Coronary artery (tissue), 2 donors: ENCODE results near the gene TNFRSF1B.
A peak's percentile ranks its signal among the peaks of the same experiment; 100 is the strongest.

Experiments used
- DNase-seq: peaks from one replicate; pipeline ENCODE4 v3.0.0-alpha.2; 2017; ENCODE audit warnings: low spot score
- H3K27ac ChIP-seq, 2 donors: fragments of 200-600 bp; sonication (generic); one replicate each; pipeline ENCODE4 v1.5.1; 2016 to 2019
- H3K4me3 ChIP-seq: fragments of 200-600 bp; sonication (generic); 2 replicates; pipeline ENCODE4 v1.5.1; 2016; ENCODE audit warnings: mild to moderate bottlenecking, moderate library complexity
- TF ChIP-seq, protein P1 (sequence below): fragments of 200-600 bp; sonication (generic); IDR thresholded peaks from one replicate; pipeline ENCODE4 v1.5.1; 2019; ENCODE audit warnings: antibody characterized with exemption

TNFRSF1B gene

DNA sequence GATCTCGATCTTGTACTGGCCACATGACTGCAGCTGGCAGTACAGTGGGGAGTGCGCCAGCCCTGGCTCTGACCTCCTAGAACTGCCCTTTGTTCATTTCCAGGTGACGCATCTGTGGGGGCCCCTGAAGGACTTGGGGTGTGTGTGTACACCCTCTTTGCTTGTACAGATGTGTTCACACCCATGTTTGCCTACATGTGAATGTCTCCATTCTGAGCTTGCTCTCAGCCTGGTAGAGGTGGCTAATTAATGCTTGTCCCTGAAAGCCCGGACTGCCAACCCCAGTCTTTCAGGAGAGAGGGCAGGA lies 19.8 kb downstream of the TNFRSF1B start:
- DNase-seq = no peak
- H3K4me3 ChIP-seq = no peak overlapping the region
- H3K27ac ChIP-seq = peak overlapping the region in 1 of 2 donors; percentile 89
- TF ChIP-seq, protein P1, sequence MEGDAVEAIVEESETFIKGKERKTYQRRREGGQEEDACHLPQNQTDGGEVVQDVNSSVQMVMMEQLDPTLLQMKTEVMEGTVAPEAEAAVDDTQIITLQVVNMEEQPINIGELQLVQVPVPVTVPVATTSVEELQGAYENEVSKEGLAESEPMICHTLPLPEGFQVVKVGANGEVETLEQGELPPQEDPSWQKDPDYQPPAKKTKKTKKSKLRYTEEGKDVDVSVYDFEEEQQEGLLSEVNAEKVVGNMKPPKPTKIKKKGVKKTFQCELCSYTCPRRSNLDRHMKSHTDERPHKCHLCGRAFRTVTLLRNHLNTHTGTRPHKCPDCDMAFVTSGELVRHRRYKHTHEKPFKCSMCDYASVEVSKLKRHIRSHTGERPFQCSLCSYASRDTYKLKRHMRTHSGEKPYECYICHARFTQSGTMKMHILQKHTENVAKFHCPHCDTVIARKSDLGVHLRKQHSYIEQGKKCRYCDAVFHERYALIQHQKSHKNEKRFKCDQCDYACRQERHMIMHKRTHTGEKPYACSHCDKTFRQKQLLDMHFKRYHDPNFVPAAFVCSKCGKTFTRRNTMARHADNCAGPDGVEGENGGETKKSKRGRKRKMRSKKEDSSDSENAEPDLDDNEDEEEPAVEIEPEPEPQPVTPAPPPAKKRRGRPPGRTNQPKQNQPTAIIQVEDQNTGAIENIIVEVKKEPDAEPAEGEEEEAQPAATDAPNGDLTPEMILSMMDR = no peak

DNA sequence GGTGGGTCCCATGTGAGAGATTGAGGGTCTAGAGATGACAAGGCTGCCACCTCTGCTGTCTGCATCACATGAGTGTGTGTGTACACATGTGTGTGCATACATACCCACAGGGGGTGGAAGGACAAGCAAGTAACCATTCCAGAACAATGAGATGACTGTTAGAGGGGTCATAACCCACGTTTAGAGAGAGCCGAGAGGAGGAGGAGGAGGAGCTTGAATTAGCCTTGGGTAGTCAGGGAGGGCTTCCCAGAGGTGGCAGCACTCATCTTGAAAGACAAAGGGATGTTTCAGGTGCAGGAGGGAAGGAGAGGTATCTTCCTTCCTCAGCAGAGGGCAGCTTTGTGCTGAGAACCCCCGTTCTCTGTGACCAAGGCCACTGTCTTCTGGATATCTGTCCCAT lies 21.3 kb downstream of the TNFRSF1B start:
- Histone ChIP-seq H3K4me3 (no peak overlapping the region), H3K27ac (peak overlapping the region in 1 of 2 donors; percentile 37)
- TF ChIP-seq, protein P1 = no peak
- DNase-seq = no peak

GRCh38 chr1:12188657-12189327 lies 22.0 kb downstream of the TNFRSF1B start:
- H3K4me3 ChIP-seq = no peak overlapping the region
- no peak for DNase-seq
- TF ChIP-seq, protein P1 = no peak
- no peak overlapping the region for H3K27ac ChIP-seq

GRCh38 chr1:12189328-12189682 lies 22.5 kb downstream of the TNFRSF1B start:
- no peak overlapping the region for H3K27ac ChIP-seq
- TF ChIP-seq, protein P1 = no peak
- H3K4me3 ChIP-seq = no peak overlapping the region
- no peak for DNase-seq

DNA sequence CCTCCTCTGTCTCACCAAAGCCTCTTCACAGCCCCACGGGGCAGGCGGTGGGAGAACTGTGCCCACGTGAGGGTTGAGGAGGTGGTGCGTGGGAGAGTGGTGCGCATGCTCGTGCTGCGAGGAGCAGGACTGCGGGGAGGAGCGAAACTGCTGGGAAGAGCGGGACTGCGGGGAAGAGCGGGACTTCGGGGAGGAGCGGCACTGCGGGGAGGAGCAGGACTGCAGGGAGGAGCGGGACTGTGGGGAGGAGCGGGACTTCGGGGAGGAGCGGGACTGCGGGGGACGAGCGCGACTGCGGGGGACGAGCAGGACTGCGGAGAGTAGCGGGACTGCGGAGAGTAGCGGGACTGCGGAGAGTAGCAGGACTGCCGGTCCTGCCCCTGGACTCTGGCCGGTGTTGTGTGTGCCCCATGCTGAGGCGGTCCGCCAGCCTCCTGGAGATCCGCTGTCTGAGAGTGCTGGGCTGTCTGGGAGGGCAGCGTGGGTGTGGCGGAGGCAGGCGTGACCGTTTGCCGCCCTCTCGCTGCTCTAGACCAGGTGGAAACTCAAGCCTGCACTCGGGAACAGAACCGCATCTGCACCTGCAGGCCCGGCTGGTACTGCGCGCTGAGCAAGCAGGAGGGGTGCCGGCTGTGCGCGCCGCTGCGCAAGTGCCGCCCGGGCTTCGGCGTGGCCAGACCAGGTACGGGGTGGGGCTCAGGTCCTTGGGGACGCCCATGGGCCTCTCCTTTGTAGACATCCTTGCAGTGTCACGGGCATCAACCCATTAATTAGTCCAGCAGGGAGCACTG lies 24.6 kb downstream of the TNFRSF1B start:
- TF ChIP-seq, protein P1 = no peak
- Histone ChIP-seq H3K27ac (no peak overlapping the region), H3K4me3 (no peak overlapping the region)
- no peak for DNase-seq

GRCh38 chr1:12194666-12195216 lies 27.9 kb downstream of the TNFRSF1B start:
- DNase-seq = no peak
- H3K27ac ChIP-seq = peak overlapping the region in 1 of 2 donors; percentile 17
- TF ChIP-seq, protein P1 = no peak
- H3K4me3 ChIP-seq = no peak overlapping the region

DNA sequence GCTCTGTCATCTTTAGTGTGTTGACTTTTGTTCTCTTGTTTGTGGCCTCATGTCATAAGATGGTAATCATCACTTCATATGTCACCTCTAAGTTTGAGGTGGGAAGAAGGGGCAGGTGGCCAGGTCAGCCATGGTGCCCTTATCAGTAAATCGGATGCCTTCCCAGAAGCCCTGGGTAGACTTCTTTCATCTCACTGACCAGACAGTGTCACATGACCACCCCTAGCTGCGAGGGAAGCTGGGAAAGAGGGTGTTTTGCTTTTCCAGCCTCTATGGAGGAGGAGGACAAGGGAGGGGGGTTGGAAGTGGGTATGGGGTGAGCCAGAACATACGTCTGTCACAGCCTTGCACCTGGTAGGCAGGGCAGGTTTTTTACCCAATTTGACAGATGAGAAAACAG lies 28.6 kb downstream of the TNFRSF1B start:
- H3K27ac ChIP-seq = no peak overlapping the region
- DNase-seq = no peak
- TF ChIP-seq, protein P1 = no peak
- H3K4me3 ChIP-seq = no peak overlapping the region
